K562 (cell line): Measurements from ENCODE around the gene LTA. TPM values are rescaled to one million over a fixed set of nuclear protein-coding genes. Genes with fewer than 3 reads are reported as not detected.
A peak's percentile ranks its signal among the peaks of the same experiment; 100 is the strongest.

ENCODE experiments used
- CREB5 ChIP-seq: fragments of 250-450 bp; sonication (Bioruptor Pico); IDR thresholded peaks from 2 replicates; pipeline ENCODE4 v1.5.0; 2020; ENCODE audit warnings: mild to moderate bottlenecking
- FOXA3 ChIP-seq, 2 experiments: fragments of 450-650 bp in 1 of 2; sonication (generic) in 1 of 2; formaldehyde crosslinking; IDR thresholded peaks in 1 of 2; conservative IDR thresholded peaks in 1 of 2; 2 replicates each; pipeline versions ENCODE4 v1.4.0 to v1.8.0; 2020 to 2022; ENCODE audit warnings: mild to moderate bottlenecking in 2 of 2, missing genetic modification reagents in 1 of 2
- GATAD2A ChIP-seq: fragments of 450-650 bp; IDR thresholded peaks from 2 replicates; pipeline ENCODE4 v1.6.1; 2017
- L3MBTL2 ChIP-seq: fragments of 450-650 bp; IDR thresholded peaks from 2 replicates; pipeline ENCODE4 v1.6.1; 2016; ENCODE audit warnings: mild to moderate bottlenecking, moderate library complexity
- MAFK ChIP-seq: IDR thresholded peaks from 2 replicates; pipeline ENCODE4 v1.6.1; 2011; ENCODE audit warnings: low read length, improper control_type of control experiment
- MAZ ChIP-seq, 2 experiments: fragments of 450-650 bp in 1 of 2; sonication (generic) in 1 of 2; formaldehyde crosslinking; IDR thresholded peaks in 1 of 2; conservative IDR thresholded peaks in 1 of 2; 2 replicates each; pipeline versions ENCODE4 v1.4.0 to v1.5.0; 2020; ENCODE audit warnings: mild to moderate bottlenecking in 1 of 2, missing genetic modification reagents in 1 of 2
- SRSF7 ChIP-seq: fragments of 200-400 bp; formaldehyde crosslinking; optimal IDR thresholded peaks from 2 replicates; pipeline ENCODE3; 2017; ENCODE audit warnings: mild to moderate bottlenecking, low read depth, low read length
- ZNF277 ChIP-seq: fragments of 250-450 bp; sonication (Bioruptor Pico); IDR thresholded peaks from 2 replicates; pipeline ENCODE4 v1.8.0; 2022; ENCODE audit warnings: inconsistent platforms, mild to moderate bottlenecking, moderate library complexity, borderline replicate concordance
- ZNF395 ChIP-seq: fragments of 200-800 bp; sonication (Bioruptor generic); IDR thresholded peaks from 2 replicates; pipeline ENCODE4 v1.6.1; 2017; ENCODE audit warnings: missing genetic modification characterization, missing compliant biosample characterization
- ZNF592 ChIP-seq: fragments of 450-650 bp; IDR thresholded peaks from 2 replicates; pipeline ENCODE4 v1.6.1; 2017; ENCODE audit warnings: antibody characterized with exemption, mild to moderate bottlenecking
- polyA plus RNA-seq, 8 experiments: library from polyadenylated mRNA; depleted of rRNA in 4 of 8; stranded (reverse) in 5 of 8; unstranded in 3 of 8; fragments of >200 nt; fragmentation: Nextera tagmentation in 2 of 8; fragmentation: Illumina TruSeq in 1 of 8; extraction: Ambion mirVana in 2 of 8; extraction: Trizol in 1 of 8; gene quantifications; 2 replicates each; pipeline versions ENCODE4 v1.2.1 to v1.2.3, GENCODE V29; 2011 to 2014; ENCODE audit warnings: inconsistent platforms in 1 of 8, missing spikeins in 1 of 8
- total RNA-seq, 7 experiments: library from RNA; depleted of rRNA in 6 of 7; stranded (reverse); fragments of >200 nt in 6 of 7; fragmentation: Illumina TruSeq in 2 of 7; extraction: Trizol in 2 of 7; gene quantifications; 2 replicates each; pipeline versions ENCODE4 v1.2.1 to v1.2.3, GENCODE V29; 2011 to 2021; ENCODE audit warnings: low replicate concordance in 1 of 7
- TF ChIP-seq, protein P1 (sequence below): fragments of 450-650 bp; formaldehyde crosslinking; IDR thresholded peaks from 2 replicates; pipeline ENCODE4 v1.4.0; 2020; ENCODE audit warnings: mild to moderate bottlenecking, moderate library complexity
- TF ChIP-seq, protein P2 (sequence below): sonication (generic); formaldehyde crosslinking; IDR thresholded peaks from 2 replicates; pipeline ENCODE4 v1.8.1; 2023; ENCODE audit warnings: mild to moderate bottlenecking, missing genetic modification reagents

The LTA gene
- total and polyA plus RNA-seq, 9 of the 15 experiments (the other 6 are each of a cell fraction or from before 2014, with no cell fraction given) = 0.80 TPM; not detected in 8

DNA sequence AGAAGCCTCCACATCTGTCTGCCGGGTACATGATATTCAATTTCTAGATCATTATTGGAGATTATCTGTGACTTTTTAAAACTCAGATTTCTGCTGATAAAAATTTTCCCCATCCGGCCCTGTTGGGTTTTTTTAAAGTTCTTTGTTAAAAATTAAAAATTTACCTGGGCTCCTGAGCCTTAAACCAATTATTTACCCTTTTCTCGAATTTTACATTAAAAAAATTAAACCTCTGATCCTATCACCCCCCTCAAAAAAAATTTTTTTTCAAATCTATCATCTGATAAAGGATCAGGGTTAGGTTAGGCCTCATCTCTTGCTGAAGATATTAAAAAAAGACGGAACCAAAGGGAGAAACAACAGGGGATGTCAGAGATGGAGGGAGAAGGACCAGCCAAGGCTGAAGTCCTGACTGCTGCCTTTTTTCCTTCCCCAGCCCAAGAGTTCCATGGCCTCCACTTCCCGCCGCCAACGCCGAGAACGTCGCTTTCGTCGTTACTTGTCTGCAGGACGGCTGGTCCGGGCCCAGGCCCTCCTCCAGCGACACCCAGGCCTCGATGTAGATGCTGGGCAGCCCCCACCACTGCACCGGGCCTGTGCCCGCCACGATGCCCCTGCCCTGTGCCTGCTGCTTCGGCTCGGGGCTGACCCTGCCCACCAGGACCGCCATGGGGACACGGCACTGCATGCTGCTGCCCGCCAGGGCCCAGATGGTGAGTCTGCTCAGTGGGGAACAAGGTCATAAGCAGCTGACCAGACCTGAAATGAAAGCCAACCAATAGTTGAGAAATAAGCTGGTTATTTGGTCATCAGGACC is 24.2 kb upstream of the LTA start (continued):
- TF ChIP-seq ZNF592 = peak; percentile 87
- 0 out of 2 replicates have a peak, but pooled peaks have one; percentile 66 for TF ChIP-seq GATAD2A
- no peak for TF ChIP-seq CREB5 (CRISPR knock-in tag)
- TF ChIP-seq L3MBTL2 = peak; percentile 61; the same call in 1 of the 2 replicates
- TF ChIP-seq SRSF7 = no peak
- TF ChIP-seq, protein P1, sequence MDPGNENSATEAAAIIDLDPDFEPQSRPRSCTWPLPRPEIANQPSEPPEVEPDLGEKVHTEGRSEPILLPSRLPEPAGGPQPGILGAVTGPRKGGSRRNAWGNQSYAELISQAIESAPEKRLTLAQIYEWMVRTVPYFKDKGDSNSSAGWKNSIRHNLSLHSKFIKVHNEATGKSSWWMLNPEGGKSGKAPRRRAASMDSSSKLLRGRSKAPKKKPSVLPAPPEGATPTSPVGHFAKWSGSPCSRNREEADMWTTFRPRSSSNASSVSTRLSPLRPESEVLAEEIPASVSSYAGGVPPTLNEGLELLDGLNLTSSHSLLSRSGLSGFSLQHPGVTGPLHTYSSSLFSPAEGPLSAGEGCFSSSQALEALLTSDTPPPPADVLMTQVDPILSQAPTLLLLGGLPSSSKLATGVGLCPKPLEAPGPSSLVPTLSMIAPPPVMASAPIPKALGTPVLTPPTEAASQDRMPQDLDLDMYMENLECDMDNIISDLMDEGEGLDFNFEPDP = no peak
- TF ChIP-seq ZNF277 (CRISPR knock-in tag) = no peak
- TF ChIP-seq FOXA3 (CRISPR knock-in tag; conservative IDR thresholded peaks at IDR 0.05 in 1 of 2, IDR thresholded peaks at IDR 0.05 in 1 of 2) = peak in 1 of 2 experiments; percentile 56; a peak in 1 of 4 replicates
- no peak for TF ChIP-seq MAFK
- 0 out of 4 replicates have a peak, but pooled peaks of 1 of the 2 experiments have one; percentile 15 for TF ChIP-seq MAZ (CRISPR knock-in tag; conservative IDR thresholded peaks at IDR 0.05 in 1 of 2, IDR thresholded peaks at IDR 0.05 in 1 of 2)
- 0 out of 2 replicates have a peak, but pooled peaks have one; percentile 52 for TF ChIP-seq ZNF395 (CRISPR knock-in tag)
- TF ChIP-seq, protein P2, sequence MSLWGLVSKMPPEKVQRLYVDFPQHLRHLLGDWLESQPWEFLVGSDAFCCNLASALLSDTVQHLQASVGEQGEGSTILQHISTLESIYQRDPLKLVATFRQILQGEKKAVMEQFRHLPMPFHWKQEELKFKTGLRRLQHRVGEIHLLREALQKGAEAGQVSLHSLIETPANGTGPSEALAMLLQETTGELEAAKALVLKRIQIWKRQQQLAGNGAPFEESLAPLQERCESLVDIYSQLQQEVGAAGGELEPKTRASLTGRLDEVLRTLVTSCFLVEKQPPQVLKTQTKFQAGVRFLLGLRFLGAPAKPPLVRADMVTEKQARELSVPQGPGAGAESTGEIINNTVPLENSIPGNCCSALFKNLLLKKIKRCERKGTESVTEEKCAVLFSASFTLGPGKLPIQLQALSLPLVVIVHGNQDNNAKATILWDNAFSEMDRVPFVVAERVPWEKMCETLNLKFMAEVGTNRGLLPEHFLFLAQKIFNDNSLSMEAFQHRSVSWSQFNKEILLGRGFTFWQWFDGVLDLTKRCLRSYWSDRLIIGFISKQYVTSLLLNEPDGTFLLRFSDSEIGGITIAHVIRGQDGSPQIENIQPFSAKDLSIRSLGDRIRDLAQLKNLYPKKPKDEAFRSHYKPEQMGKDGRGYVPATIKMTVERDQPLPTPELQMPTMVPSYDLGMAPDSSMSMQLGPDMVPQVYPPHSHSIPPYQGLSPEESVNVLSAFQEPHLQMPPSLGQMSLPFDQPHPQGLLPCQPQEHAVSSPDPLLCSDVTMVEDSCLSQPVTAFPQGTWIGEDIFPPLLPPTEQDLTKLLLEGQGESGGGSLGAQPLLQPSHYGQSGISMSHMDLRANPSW (CRISPR knock-in tag) = peak; percentile 82; the same call in 1 of the 2 replicates
